HCT116 (cell line): Measurements from ENCODE around the gene TMC8.

ENCODE experiments used
- CTCF ChIP-seq, 3 experiments: fragments of 200-600 bp in 1 of 3; sonication (generic) in 1 of 3; IDR thresholded peaks in 2 of 3; conservative IDR thresholded peaks in 1 of 3; 2 replicates each; pipeline ENCODE4 v1.5.1; 2012 to 2017; ENCODE audit warnings: low read depth in 2 of 3, low read length in 2 of 3, antibody characterized with exemption in 1 of 3, borderline replicate concordance in 1 of 3, control low read depth in 1 of 3, mild to moderate bottlenecking in 1 of 3, mixed read lengths in 1 of 3, mixed run types in 1 of 3, moderate library complexity in 1 of 3; ENCODE audit not compliant: insufficient read depth in 1 of 3
- EZH2 ChIP-seq: fragments of 200-600 bp; sonication (generic); IDR thresholded peaks from 2 replicates; pipeline ENCODE4 v1.6.1; 2017; ENCODE audit warnings: antibody characterized with exemption, mixed run types
- POLR2A ChIP-seq: IDR thresholded peaks from 2 replicates; pipeline ENCODE4 v1.7.0; 2011; ENCODE audit warnings: borderline replicate concordance; ENCODE audit not compliant: insufficient read depth, insufficient read length; ENCODE audit errors: extremely low read depth
- POLR2AphosphoS5 ChIP-seq: IDR thresholded peaks from 2 replicates; pipeline ENCODE4 v1.6.1; 2011; ENCODE audit warnings: mild to moderate bottlenecking, low read depth, low read length, moderate library complexity
- SP1 ChIP-seq: IDR thresholded peaks from 2 replicates; pipeline ENCODE4 v1.6.1; 2012; ENCODE audit warnings: low read depth
- YY1 ChIP-seq: IDR thresholded peaks from 2 replicates; pipeline ENCODE4 v1.6.1; 2011; ENCODE audit warnings: low read length, low read depth, moderate library complexity, mild to moderate bottlenecking; ENCODE audit not compliant: insufficient replicate concordance; ENCODE audit errors: extremely low read depth

- TF ChIP-seq CTCF (IDR thresholded peaks at IDR 0.05 in 2 of 3, conservative IDR thresholded peaks at IDR 0.05 in 1 of 3; ENCODE audit: borderline replicate concordance in 1 of 3, insufficient read depth in 1 of 3, low read depth in 2 of 3, low read length in 2 of 3) (no peak), POLR2A (no peak), EZH2 (no peak), SP1 (no peak), YY1 (no peak), POLR2AphosphoS5 (no peak)
Measured at GRCh38 chr17:78125138-78125913, 5.2 kb upstream of the TMC8 start.
